HG03521 (cell line): ENCODE data around the gene ZFPM1.
"Not testable (repeated sequence)": the region's sequence is repeated elsewhere in the genome, so short reads cannot be mapped to it uniquely, and the experiment has no call there.

Source experiments
- ATAC-seq: cut with Tn5 transposase; IDR thresholded peaks from one replicate; pipeline ENCODE4 v1.9.1; 2021; ENCODE audit warnings: mild to moderate bottlenecking, moderate library complexity; ENCODE audit not compliant: unreplicated experiment

Gene ZFPM1

DNA sequence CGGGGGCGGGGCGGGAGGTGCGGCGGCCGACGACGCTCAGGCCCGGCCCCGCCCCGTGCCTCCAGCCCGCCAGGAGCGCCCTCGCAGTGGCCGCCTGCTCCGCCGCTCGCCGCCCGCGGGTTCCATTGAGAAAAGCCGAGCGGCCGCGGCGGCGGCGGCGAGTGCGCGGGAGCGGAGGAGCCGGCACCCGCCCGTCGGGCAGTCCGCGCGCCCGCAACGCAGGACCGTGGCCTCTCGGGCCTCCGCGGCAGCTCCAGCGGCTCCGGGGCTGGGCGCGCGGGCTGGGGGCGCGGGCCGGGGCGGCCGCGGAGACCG, at the start of gene ZFPM1:
Gene ZFPM1, plus strand, starts transcription at position 64 of the 315 bp plus-strand sequence. CDS start 359 bp downstream, outside the sequence.
- ATAC-seq: no peak

- no peak for ATAC-seq
Measured at GRCh38 chr16:88403794-88404581, 49.1 kb upstream of the ZFPM1 start.

- ATAC-seq: no peak
Measured at GRCh38 chr16:88404769-88405168, 48.3 kb upstream of the ZFPM1 start.

DNA sequence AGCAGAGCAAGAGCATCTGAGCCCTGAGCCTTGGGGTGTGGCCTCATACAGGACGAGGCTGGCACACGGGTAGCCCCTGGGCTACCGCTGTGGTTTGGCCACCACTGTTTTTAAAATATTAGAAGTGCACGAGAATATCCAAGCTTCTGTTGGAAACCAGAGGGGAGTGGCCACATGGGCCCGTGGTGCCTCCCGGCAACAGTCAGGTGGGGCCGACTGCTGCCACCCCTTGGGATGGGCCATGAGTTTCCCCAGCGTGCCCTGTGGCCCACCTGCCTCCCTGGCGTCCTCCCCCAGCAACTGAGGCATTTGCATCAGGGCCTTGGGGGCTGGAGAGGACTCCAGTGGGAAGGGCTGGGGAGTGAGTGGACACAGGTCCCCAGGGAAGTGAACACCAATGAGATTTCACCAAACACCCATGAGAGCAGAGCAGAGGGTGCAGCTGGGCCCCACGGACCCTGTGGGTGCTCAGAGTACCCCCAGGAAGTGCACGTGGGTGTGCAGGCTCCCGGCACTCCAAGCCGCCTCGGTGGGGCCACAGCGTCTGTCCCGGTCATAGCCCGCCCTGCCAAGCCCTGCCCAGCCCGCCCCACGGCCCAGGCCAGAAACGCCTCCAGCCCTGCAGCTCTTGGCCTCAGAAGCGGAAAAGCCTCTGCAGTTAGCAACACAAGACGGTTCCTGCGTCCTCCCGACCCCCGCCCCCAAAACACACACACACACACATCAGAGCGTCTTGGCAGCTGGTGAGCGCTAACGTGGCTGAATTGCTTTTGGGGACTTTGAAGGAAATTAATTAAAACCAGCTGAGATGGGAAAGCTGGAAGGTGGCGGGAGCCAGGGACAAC, 47.6 kb upstream of the ZFPM1 start:
- ATAC-seq: no peak

GRCh38 chr16:88406096-88407041, 46.7 kb upstream of the ZFPM1 start:
- no peak for ATAC-seq

DNA sequence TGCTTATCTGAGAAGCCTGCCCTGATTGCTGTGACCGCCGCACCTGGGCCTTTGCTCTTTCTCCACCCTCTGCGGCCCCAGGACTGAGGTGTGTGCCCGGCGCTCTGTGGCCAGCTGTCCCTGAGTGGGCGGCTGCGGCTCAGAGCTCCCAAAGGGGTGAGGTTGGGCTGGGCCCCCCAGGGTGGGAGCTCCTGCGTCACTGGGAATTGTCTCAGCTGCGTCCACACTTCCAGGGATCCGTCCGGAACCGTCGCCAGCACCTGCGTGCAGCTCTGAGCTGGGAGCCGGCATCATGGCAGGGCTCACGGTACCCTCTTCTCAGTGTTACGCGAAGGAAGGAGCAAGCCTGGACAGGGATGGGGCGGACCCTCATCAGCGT, 46.0 kb upstream of the ZFPM1 start:
- ATAC-seq: no peak

- ATAC-seq: no peak
Measured at GRCh38 chr16:88407807-88408206, 45.3 kb upstream of the ZFPM1 start.

DNA sequence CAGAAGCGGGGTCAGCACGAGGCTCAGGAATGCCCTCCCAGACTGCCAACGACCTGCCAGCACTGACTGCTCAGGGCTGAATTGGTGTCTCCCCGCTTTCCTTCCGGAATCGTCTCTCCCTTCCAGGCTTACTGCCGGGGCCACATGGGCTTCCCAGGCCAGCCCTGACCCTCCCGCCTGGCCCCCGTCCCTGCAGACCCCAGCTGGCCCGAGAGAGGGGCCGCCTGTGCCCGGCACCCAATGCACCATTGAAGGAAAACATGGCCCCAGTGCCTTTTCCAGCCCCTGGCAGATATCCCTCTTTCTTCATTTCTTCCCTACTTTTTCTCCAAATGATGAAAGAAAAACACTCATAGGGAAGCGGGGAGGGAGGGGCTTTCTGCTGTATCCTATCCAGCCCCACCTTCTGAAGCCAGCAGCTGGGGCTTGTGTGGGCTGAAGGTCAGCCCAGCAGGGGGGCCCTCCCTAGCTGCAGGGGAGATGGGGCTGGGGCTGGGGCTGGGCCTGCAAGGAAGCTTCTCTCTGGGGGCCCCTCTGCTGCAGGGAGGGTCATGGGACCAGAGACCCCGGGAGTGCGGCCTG, 44.4 kb upstream of the ZFPM1 start:
- ATAC-seq: no peak

GRCh38 chr16:88409296-88410065, 43.6 kb upstream of the ZFPM1 start:
- ATAC-seq: no peak

DNA sequence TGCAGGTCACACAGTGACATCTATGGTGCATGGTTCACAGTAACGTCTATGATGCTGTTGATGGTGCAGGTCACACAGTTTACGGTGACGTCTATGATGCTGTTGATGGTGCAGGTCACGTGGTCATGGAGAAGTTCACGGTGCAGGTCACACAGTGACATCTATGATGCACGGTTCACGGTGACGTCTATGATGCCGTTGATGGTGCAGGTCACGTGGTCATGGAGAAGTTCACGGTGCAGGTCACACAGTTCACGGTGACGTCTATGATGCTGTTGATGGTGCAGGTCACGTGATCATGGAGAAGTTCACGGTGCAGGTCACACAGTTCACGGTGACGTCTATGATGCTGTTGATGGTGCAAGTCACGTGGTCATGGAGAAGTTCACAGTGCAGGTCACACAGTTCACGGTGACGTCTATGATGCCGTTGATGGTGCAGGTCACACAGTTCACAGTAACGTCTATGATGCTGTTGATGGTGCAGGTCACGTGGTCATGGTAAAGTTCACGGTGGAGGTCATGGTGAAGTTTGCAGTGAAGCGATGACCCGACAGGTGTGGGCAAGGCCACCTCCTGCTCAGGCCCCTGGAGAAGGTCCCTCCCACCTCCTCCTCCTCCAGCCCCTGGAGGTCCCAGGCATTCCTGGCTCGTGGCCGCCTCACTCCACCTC, 42.6 kb upstream of the ZFPM1 start:
- ATAC-seq: not testable (repeated sequence)

DNA sequence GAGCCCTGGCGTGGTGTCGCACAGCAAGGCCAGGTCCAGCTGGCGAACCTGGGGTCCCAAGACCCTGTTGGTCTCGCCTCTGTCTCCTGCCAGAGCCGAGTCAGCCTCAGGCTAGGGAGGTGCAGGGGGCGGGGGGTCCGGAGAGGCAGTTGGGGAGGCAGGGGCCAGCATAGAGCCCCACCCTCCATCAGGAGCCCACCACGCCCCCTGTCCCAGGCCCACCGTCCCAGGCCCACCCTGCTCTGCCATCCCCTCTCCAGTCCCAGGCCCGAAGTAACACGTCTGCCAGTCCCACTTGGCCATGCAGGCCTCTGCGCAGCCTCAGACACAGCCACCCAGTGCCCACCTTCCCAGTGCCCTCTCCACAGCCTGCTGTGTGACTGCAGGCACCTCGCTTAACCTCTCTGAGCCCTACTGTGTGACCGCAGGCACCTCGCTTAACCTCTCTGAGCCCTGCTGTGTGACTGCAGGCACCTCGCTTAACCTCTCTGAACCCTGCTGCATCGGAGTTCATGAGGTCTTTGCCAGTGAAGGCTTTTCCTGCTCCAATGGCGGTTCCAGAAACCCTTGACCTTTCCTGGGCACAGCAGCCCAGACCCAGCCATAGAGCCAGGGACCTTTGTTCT, 41.0 kb upstream of the ZFPM1 start:
- ATAC-seq: no peak

GRCh38 chr16:88412766-88413165, 40.3 kb upstream of the ZFPM1 start:
- no peak for ATAC-seq

DNA sequence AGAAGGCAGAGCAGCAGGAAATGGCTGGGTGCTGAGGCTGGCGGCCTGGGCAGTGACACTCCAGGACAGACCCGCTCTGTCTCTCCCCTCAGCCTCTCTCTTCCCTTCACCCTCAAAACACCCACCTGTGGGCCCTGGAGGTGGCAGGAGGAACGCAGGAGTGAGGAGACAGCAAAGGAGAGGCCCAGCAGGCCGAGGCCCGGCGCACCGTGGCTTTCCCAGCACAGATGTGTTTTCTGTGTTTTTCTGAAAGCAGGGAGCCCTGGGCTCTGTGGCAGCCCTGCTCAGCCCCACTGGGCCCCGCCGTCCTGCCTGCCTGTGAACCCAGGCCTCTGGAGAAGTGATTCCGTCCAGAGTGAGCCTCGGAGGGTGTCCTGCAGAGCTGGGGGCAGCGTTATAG, 39.8 kb upstream of the ZFPM1 start:
- ATAC-seq: no peak

- no peak for ATAC-seq
Measured at GRCh38 chr16:88413631-88414030, 39.4 kb upstream of the ZFPM1 start.

- ATAC-seq: no peak
Measured at GRCh38 chr16:88414521-88415380, 38.3 kb upstream of the ZFPM1 start.

DNA sequence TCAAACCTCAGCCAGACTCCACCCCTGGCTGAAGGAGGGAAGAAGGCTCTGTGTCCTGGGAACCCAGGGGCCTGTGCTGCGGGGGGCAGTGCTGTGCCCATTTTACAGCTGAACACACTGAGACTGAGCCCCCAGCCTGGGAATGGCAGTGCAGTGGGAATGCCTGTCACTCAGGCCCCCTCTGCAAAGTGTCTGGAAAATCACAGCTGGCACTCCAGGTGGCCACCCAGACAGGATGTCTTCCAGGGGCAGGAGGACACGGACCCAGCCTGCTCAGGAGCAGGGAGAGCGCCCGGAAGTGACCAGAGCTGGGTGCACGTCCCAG, 37.7 kb upstream of the ZFPM1 start:
- no peak for ATAC-seq

DNA sequence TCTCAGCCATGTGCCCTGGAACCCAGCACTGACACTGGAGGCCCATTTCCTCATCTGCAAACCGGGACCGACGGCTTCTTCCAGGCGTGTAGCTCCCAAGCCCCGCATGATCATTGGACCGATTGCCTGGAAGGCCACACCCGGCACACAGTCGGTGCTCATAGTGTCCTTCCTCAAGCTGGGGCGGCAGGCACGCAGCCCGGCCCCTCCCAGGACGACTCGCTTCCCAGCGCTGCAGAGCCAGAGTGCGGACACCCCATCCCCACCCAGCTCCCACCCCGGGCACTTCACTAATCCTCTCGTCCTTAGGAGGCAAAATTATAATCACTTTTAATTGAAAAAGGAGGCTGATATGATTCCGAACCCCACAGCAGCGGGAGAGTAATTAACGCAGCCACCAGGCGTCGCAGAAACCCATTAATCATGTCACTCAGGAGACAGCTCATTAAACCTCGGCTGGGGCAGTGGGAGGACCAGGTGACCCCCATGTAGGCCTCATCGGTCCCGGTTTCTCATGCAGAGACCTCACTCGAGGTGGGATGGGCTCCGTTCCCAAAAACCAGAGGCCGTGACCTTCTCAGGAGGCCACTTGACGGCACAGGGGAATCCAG, 37.3 kb upstream of the ZFPM1 start:
- no peak for ATAC-seq

- ATAC-seq: no peak
Measured at GRCh38 chr16:88416686-88417085, 36.4 kb upstream of the ZFPM1 start.
